Activated naive CD4-positive, alpha-beta T cell treated with anti-CD3 and anti-CD28 coated beads, Interleukin-2, amount 50 U/mL, for 24 hours (primary cell): Measurements from ENCODE around the gene SLC25A30.

Experiments used
- H3K27ac Mint-ChIP-seq: one replicate; pipeline ENCODE4 v1.8.0; 2021; ENCODE audit warnings: mild to moderate bottlenecking, mixed read lengths
- H3K27me3 Mint-ChIP-seq: one replicate; pipeline ENCODE4 v1.8.0; 2021; ENCODE audit warnings: mixed read lengths
- H3K36me3 Mint-ChIP-seq: one replicate; pipeline ENCODE4 v1.8.0; 2021; ENCODE audit warnings: mixed read lengths
- H3K4me1 Mint-ChIP-seq: one replicate; pipeline ENCODE4 v1.8.0; 2021; ENCODE audit warnings: mixed read lengths
- H3K4me3 Mint-ChIP-seq: one replicate; pipeline ENCODE4 v1.8.0; 2021; ENCODE audit warnings: mild to moderate bottlenecking, mixed read lengths
- H3K9me3 Mint-ChIP-seq: one replicate; pipeline ENCODE4 v1.8.0; 2021; ENCODE audit warnings: mixed read lengths

Gene SLC25A30

GRCh38 chr13:45417790-45418534 is at the start of gene SLC25A30:
SLC25A30 (minus strand) TSS chr13:45418373; CDS start chr13:45411425, 6,948 bp downstream.
- no peaks in the 10 kb centered on the region for H3K36me3 Mint-ChIP-seq
- H3K4me3 Mint-ChIP-seq: peak within 1 kb of the TSS; percentile 96
- peaks cover 31% of the 10 kb centered on the region for H3K4me1 Mint-ChIP-seq
- H3K9me3 Mint-ChIP-seq: no peaks in the 10 kb centered on the region
- H3K27ac Mint-ChIP-seq: peak within 1 kb of the TSS; percentile 97
- no peaks in the 10 kb centered on the region for H3K27me3 Mint-ChIP-seq

GRCh38 chr13:45466359-45466758 is 48.2 kb upstream of the SLC25A30 start:
- H3K36me3 Mint-ChIP-seq: peaks cover 2% of the 10 kb centered on the region
- H3K27me3 Mint-ChIP-seq: no peaks in the 10 kb centered on the region
- no peaks in the 10 kb centered on the region for H3K9me3 Mint-ChIP-seq
- peak overlapping the region; percentile 66 for H3K27ac Mint-ChIP-seq
- H3K4me3 Mint-ChIP-seq: peak overlapping the region; percentile 96
- H3K4me1 Mint-ChIP-seq: peaks cover 77% of the 10 kb centered on the region

- peak within 1 kb of the TSS; percentile 96 for H3K4me3 Mint-ChIP-seq
- H3K9me3 Mint-ChIP-seq: no peaks in the 10 kb centered on the region
- no peaks in the 10 kb centered on the region for H3K36me3 Mint-ChIP-seq
- peak within 1 kb of the TSS; percentile 95 for H3K27ac Mint-ChIP-seq
- H3K4me1 Mint-ChIP-seq: peaks cover 63% of the 10 kb centered on the region
- no peaks in the 10 kb centered on the region for H3K27me3 Mint-ChIP-seq
Measured at GRCh38 chr13:45464687-45465453, 46.7 kb upstream of the SLC25A30 start, which contains the start of gene COG3. COG3 (plus strand) TSS chr13:45464939; CDS start chr13:45465037, 98 bp downstream.

- Mint-ChIP-seq H3K4me3 (peak overlapping the region; percentile 96), H3K9me3 (peaks cover 4% of the 10 kb centered on the region), H3K4me1 (peaks cover 57% of the 10 kb centered on the region), H3K27me3 (peaks cover 2% of the 10 kb centered on the region), H3K27ac (peak overlapping the region; percentile 95), H3K36me3 (peaks cover 3% of the 10 kb centered on the region)
Measured at GRCh38 chr13:45464141-45464686, 46.0 kb upstream of the SLC25A30 start.

GRCh38 chr13:45456196-45456972 is 38.2 kb upstream of the SLC25A30 start:
- H3K4me3 Mint-ChIP-seq: no peak overlapping the region
- H3K27ac Mint-ChIP-seq: no peak overlapping the region
- peaks cover 10% of the 10 kb centered on the region for H3K36me3 Mint-ChIP-seq
- H3K4me1 Mint-ChIP-seq: peaks cover under 1% of the 10 kb centered on the region
- peaks cover 13% of the 10 kb centered on the region for H3K9me3 Mint-ChIP-seq
- peaks cover 2% of the 10 kb centered on the region for H3K27me3 Mint-ChIP-seq

- H3K27ac Mint-ChIP-seq: no peak overlapping the region
- no peak overlapping the region for H3K4me3 Mint-ChIP-seq
- H3K36me3 Mint-ChIP-seq: peaks cover 6% of the 10 kb centered on the region
- no peaks in the 10 kb centered on the region for H3K4me1 Mint-ChIP-seq
- H3K9me3 Mint-ChIP-seq: peaks cover 9% of the 10 kb centered on the region
- no peaks in the 10 kb centered on the region for H3K27me3 Mint-ChIP-seq
Measured at GRCh38 chr13:45454204-45454603, 36.0 kb upstream of the SLC25A30 start.

DNA sequence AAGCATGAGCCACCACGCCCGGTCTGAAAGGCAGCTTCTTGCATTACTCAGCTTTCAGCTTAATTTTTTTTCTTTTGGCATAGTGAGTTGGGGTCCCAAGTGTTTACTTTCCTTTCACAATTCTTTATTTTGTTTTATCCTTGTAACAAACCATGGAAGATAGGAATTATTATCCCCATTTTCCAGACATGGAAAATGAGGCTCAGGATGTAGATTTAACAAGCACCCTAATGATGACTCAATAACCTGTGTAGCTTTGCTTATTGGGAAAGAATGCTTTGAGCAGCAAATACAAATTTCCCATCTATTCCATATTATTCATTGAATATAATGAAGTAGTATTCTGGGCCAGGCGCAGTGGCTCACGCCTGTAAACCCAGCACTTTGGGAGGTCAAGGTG is 33.1 kb upstream of the SLC25A30 start:
- Mint-ChIP-seq H3K27me3 (no peaks in the 10 kb centered on the region), H3K4me1 (no peaks in the 10 kb centered on the region), H3K36me3 (peaks cover 2% of the 10 kb centered on the region), H3K27ac (no peak overlapping the region), H3K9me3 (no peaks in the 10 kb centered on the region), H3K4me3 (no peak overlapping the region)

GRCh38 chr13:45448965-45449559 is 30.9 kb upstream of the SLC25A30 start:
- no peak overlapping the region for H3K27ac Mint-ChIP-seq
- no peak overlapping the region for H3K4me3 Mint-ChIP-seq
- no peaks in the 10 kb centered on the region for H3K9me3 Mint-ChIP-seq
- no peaks in the 10 kb centered on the region for H3K4me1 Mint-ChIP-seq
- H3K27me3 Mint-ChIP-seq: no peaks in the 10 kb centered on the region
- no peaks in the 10 kb centered on the region for H3K36me3 Mint-ChIP-seq

DNA sequence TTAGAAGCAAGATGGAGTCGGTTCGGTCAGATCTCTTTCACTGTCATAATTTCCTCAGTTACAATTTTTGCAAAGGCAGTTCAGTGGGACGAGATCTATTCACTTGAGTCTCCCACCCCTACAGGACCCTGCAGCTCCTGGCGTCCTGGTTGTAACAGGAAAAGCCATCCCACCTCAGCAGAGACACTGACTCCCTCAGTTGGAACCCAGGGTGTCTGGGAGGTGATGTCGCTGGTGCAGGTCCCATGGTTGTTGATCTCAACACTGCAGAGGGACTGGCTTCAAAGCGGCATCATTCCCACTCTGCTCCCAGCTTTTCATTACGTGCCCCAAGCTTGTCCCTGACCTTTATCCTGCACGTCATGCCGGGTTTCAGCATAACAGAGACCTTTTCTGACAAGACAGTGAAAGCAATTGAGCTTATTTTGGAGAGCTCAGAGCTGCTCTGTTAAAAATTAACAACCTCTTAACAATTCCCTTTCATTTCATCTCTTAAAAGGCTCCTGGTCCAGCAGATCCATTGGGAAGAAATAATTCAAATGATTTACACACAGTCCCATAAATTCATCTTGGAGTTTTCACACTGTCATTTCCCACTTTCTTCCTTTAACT is 29.0 kb upstream of the SLC25A30 start:
- Mint-ChIP-seq H3K36me3 (no peaks in the 10 kb centered on the region), H3K4me1 (no peaks in the 10 kb centered on the region), H3K27ac (no peak overlapping the region), H3K4me3 (no peak overlapping the region), H3K27me3 (no peaks in the 10 kb centered on the region), H3K9me3 (no peaks in the 10 kb centered on the region)

DNA sequence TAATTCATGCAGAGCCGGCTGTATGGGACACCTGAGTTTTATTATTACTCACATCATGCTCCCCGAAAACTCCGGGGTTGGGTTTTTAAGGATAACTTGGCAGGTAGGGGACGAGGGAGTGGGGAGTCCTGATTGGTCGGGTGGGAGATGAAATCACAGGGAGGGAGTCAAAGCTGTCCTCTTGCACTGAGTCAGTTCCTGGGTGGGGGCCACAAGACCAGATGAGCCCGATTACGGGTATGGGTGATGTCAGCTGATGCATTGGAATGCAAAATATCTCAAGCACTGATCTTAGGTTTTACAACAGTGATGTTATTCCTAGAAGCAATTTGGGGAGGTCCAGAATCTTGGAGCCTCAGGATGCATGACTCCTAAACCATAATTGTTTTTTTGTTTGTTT is 28.0 kb upstream of the SLC25A30 start:
- H3K4me1 Mint-ChIP-seq: peaks cover 8% of the 10 kb centered on the region
- H3K27me3 Mint-ChIP-seq: no peaks in the 10 kb centered on the region
- H3K4me3 Mint-ChIP-seq: no peak overlapping the region
- no peaks in the 10 kb centered on the region for H3K9me3 Mint-ChIP-seq
- H3K36me3 Mint-ChIP-seq: no peaks in the 10 kb centered on the region
- no peak overlapping the region for H3K27ac Mint-ChIP-seq

GRCh38 chr13:45445053-45445452 is 26.9 kb upstream of the SLC25A30 start:
- Mint-ChIP-seq H3K9me3 (no peaks in the 10 kb centered on the region), H3K4me3 (no peak overlapping the region), H3K36me3 (no peaks in the 10 kb centered on the region)

GRCh38 chr13:45441633-45442032 is 23.5 kb upstream of the SLC25A30 start:
- H3K27ac Mint-ChIP-seq: no peak overlapping the region
- H3K9me3 Mint-ChIP-seq: no peaks in the 10 kb centered on the region

More at GRCh38 chr13:45445053-45445452, 26.9 kb upstream of the SLC25A30 start:
- no peak overlapping the region for H3K27ac Mint-ChIP-seq
- no peaks in the 10 kb centered on the region for H3K27me3 Mint-ChIP-seq
- peaks cover 8% of the 10 kb centered on the region for H3K4me1 Mint-ChIP-seq

GRCh38 chr13:45439781-45440462 is 21.7 kb upstream of the SLC25A30 start:
- H3K27ac Mint-ChIP-seq: no peak overlapping the region
- H3K4me3 Mint-ChIP-seq: no peak overlapping the region
- H3K4me1 Mint-ChIP-seq: peaks cover 8% of the 10 kb centered on the region
- H3K9me3 Mint-ChIP-seq: no peaks in the 10 kb centered on the region
- no peaks in the 10 kb centered on the region for H3K27me3 Mint-ChIP-seq
- no peaks in the 10 kb centered on the region for H3K36me3 Mint-ChIP-seq

More at GRCh38 chr13:45441633-45442032, 23.5 kb upstream of the SLC25A30 start:
- no peak overlapping the region for H3K4me3 Mint-ChIP-seq
- no peaks in the 10 kb centered on the region for H3K36me3 Mint-ChIP-seq
- no peaks in the 10 kb centered on the region for H3K27me3 Mint-ChIP-seq
- peaks cover 8% of the 10 kb centered on the region for H3K4me1 Mint-ChIP-seq

- Mint-ChIP-seq H3K27me3 (no peaks in the 10 kb centered on the region), H3K27ac (no peak overlapping the region), H3K4me1 (peaks cover 8% of the 10 kb centered on the region), H3K36me3 (no peaks in the 10 kb centered on the region), H3K4me3 (no peak overlapping the region), H3K9me3 (no peaks in the 10 kb centered on the region)
Measured at GRCh38 chr13:45439008-45439407, 20.8 kb upstream of the SLC25A30 start.
